ENCODE data around the gene LRRC49.

GRCh38 chr15:71043373-71043772 is 150.7 kb downstream of the LRRC49 start:
- no peak for TF ChIP-seq POLR2AphosphoS5 (IDR thresholded peaks at IDR 0.05; ENCODE audit: low read depth, low read length)
- no peak for TF ChIP-seq POLR2A (IDR thresholded peaks at IDR 0.05; ENCODE audit: low read depth, low read length)
